GM21390 (cell line): Measurements from ENCODE around the gene UGT2B10.

Source experiments
- ATAC-seq: cut with Tn5 transposase; IDR thresholded peaks from one replicate; pipeline ENCODE4 v1.9.1; 2021; ENCODE audit not compliant: unreplicated experiment

UGT2B10 gene

DNA sequence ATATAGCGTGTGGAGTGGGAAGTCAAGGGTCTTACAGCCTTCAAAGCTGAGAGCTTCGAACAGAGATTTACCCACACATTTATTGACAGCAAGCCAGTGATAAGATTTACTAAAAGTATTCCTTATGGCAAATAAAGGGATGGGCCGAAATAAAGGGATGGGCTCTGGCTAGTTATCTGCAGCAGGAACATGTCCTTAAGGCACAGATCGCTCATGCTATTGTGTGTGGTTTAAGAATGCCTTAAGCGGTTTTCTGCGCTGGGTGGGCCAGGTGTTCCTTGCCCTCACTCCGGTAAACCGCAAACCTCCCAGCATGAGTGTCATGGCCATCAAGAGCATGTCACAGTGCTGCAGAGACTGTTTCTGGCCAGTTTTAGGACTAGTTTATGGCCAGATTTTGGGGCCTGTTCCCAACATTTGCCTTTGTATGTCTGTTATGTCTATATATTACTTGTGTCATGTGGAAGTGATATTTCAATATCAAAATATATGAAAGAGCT is 53.5 kb downstream of the UGT2B10 start:
- ATAC-seq: no peak

DNA sequence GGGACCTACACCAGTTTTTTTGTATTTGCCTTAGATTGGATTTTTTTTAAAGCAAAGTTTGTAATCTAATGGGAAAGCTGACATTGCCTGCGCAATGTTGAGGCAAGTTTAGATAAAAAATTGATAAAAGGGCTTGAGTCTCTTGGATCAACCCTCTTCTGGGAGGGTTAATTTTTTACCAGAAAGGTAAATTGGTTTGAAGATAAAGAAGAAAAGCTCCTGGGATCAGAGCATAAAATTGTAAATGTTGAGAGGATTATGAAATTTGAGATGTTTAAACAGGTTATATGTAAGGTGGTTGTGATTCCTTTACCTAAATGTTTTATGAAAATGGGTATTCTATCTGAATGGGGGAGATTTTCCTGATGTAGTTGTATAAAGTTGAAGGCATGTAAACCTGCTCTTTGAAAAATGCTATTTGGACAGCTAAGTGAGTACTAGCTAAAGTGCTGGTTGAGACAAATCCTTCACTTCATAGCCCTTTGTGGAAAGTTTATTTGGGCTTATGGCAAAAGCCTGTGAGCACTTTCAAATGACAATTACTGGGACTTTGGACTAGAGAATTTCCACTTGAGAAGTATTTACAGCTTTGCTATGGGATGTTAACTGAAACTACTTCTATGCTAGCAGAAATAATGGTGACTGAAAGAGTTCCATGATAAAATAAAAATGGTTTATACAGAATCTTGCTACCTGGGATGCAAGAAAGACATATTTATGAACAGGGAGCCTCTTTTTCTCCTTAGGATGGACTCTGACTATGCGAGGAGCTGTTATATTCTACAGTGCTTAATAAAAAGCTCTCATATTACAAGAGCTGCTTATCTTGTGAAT is 56.2 kb downstream of the UGT2B10 start:
- no peak for ATAC-seq

DNA sequence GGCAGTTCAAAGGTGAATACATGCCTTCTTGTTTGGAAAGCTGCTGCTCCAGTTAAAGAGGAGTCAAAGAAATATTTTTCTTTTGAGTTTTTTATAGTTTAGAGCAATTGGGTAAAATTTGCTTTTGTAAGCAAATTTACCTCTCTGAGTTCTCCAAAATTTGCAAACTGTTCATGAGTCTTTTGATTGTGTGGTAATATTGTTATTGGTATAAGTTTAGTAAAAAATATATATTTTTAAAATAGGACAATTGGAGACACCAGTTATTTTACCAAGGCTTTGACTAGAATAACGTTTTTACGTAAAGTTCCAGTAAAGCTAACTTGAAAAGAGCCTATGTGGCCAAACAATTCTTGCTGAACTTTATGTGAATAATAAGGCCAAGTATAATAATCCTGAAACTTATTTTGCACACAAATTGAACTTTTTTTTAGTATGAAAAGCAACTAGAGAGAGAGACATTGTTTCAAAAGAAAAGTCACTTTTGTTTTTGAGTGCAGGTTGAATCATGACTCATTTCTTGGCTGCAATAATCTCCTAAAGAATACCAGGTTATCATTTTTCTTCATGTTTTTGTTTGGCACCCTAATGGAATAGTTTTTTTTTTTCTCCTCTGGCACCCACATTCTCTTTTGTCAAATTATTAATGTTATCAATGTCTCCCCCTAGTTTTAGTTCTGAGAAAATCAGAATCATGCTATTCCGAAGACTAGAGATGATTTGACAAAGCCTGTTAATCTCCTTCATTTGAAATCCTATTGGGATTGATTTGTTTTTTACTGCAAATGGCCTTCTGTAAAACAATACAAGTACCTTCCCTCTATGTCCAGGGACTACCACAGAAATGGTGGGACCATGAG is 57.1 kb downstream of the UGT2B10 start:
- no peak for ATAC-seq

DNA sequence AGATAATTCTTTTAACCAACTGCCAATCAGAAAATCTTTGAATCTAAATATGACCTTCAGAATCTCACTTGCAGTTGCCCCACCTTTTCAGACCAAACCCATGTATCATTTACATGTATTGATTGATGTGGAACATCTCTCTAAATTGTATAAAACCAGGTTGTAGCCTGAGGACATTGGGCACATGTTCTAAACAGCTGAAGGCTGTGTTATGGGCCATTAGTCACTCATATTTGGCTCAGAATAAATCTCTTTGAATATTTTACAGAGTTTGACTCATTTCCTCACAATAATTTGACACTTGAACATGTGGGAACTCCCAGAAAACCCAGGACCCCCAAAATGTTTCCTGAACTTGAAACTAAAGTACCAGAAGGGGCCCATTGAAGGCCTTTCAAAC is 58.7 kb downstream of the UGT2B10 start:
- ATAC-seq: no peak

DNA sequence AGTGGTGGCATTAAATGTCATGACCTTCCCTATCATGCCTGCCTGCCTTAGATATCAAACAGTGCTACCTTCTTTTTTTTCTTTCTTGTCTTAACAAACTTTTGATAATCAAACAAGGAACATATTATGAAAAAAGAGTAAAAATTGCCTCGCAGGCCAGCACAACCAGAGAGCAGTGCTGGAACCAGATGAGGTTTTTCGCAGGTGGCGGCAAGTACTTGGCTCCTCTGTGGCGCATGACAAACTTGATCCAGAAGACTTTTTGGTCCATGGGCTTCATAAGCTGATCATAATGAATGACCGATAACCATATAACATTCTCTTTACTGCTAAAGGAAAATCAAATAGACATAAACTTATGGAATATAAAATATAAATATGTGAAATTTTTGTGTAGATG is 61.8 kb downstream of the UGT2B10 start:
- no peak for ATAC-seq

DNA sequence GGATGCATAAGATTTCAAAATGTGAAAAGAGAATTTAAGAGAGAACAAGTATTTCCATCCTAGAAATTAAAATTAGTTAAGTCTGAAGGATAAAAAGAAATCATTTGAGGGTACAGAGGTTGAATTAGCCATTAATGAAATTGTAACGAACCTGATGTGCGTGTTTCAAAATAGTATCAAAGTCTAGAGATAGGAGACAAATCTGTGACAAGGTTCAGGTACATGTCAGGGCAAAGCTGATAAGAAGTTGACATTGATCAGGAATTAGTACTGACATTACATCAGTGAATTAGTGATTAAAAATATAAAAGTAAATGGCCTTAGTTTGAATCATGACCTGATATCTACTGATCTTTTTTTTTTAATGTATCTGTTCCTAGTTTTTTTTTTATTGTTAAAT is 62.3 kb downstream of the UGT2B10 start:
- no peak for ATAC-seq
